ENCODE data around the gene SIRT3. TPM values are rescaled to one million over a fixed set of nuclear protein-coding genes. Genes with fewer than 3 reads are reported as not detected.
A peak's percentile ranks its signal among the peaks of the same experiment; 100 is the strongest.

SIRT3 gene
- total and polyA plus RNA-seq, 2 of the 4 experiments (the other 2 are of a cell fraction), result 5.4 to 18.6 TPM

DNA sequence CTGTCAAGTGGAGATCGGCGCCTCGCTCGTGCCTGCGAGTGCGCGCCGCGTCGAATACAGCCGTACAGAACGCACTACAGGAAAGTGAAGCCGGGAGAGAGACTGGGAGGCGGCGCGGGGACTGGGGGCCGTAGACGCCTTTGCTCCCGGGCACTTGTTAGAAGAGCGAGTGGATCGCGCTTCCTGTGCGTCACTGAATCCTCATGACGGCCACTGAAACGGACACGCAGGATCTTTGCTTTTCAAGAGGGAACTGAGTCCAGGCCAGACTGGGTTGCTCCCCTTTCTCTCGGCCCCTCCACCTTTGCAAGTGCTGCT is 28.3 kb downstream of the SIRT3 start:
- ATAC-seq (ENCODE audit: low read depth), result peak; percentile 1
- Histone ChIP-seq H4K8ac (ENCODE audit: low read depth in 2 of 2, low read length in 2 of 2) (peak overlapping the region; percentile 90 to 95), H2BK5ac (ENCODE audit: low read depth, low read length, poor library complexity, severe bottlenecking) (peak overlapping the region; percentile 97), H3K4me1 (ENCODE audit: control insufficient read depth, insufficient read depth, low read length) (peaks cover 25% of the 10 kb centered on the region), H3K4ac (ENCODE audit: low read depth, low read length) (peak overlapping the region; percentile 99), H2BK120ac (ENCODE audit: low read depth, low read length) (peak overlapping the region; percentile 41; the same call in 1 of the 2 replicates), H3K14ac (replicated peaks; ENCODE audit: low read depth, low read length) (peak overlapping the region; percentile 98), H3K23ac (ENCODE audit: low read depth, low read length) (peak overlapping the region; percentile 98), H3K4me2 (ENCODE audit: low read depth, low read length) (peak overlapping the region; percentile 99), H2AK5ac (ENCODE audit: low read depth, low read length) (peak overlapping the region; percentile 96), H2AK9ac (replicated peaks; ENCODE audit: low read depth, low read length, poor library complexity) (peak overlapping the region; percentile 99), H4K91ac (ENCODE audit: insufficient read depth, low read depth, low read length) (peak overlapping the region; percentile 89), H3K56ac (ENCODE audit: extremely low read depth, insufficient read depth, low read length) (peak overlapping the region; percentile 84), H2BK15ac (ENCODE audit: low read depth, low read length) (no peak overlapping the region), H3K4me3 (ENCODE audit: insufficient read depth, low read depth, low read length) (peak overlapping the region; percentile 70), H2BK20ac (ENCODE audit: low read depth, low read length) (no peak overlapping the region), H2AFZ (replicated peaks; ENCODE audit: low read length, poor library complexity) (peak overlapping the region; percentile 91), H3K27ac (ENCODE audit: insufficient read depth, low read length) (peak overlapping the region; percentile 88), H3K79me1 (ENCODE audit: low read depth in 1 of 2, low read length in 2 of 2) (peaks cover 46 to 87% of the 10 kb centered on the region in 2 experiments), H3K9me1 (ENCODE audit: insufficient read depth, low read length) (peaks cover 30% of the 10 kb centered on the region), H3K18ac (ENCODE audit: low read depth, low read length) (peak overlapping the region; percentile 84), H3K9ac (ENCODE audit: low read depth, low read length) (peak overlapping the region; percentile 92), H3K9me3 (ENCODE audit: control insufficient read depth, insufficient read depth, low read length) (no peaks in the 10 kb centered on the region), H3K36me3 (ENCODE audit: control insufficient read depth, insufficient read depth, low read length) (peaks cover 62% of the 10 kb centered on the region), H4K20me1 (ENCODE audit: insufficient read depth, low read length) (peaks cover 86% of the 10 kb centered on the region), H4K5ac (ENCODE audit: low read depth, low read length) (peak overlapping the region; percentile 56), H3K27me3 (ENCODE audit: control insufficient read depth, insufficient read depth, low read length) (no peaks in the 10 kb centered on the region)
- TF ChIP-seq CEBPB (IDR thresholded peaks at IDR 0.05; ENCODE audit: low read depth, low read length) (no peak), RCOR1 (IDR thresholded peaks at IDR 0.05; ENCODE audit: insufficient replicate concordance, low read length) (no peak), CHD1 (IDR thresholded peaks at IDR 0.05; ENCODE audit: low read depth, low read length) (peak; percentile 91; the same call in 1 of the 2 replicates), POLR2A (IDR thresholded peaks at IDR 0.05; ENCODE audit: low read depth, low read length) (peak; percentile 41; the same call in 1 of the 2 replicates), FOS (IDR thresholded peaks at IDR 0.05; ENCODE audit: low read depth, low read length) (no peak), BHLHE40 (IDR thresholded peaks at IDR 0.05; ENCODE audit: low read depth, low read length) (no peak), RFX5 (IDR thresholded peaks at IDR 0.05; ENCODE audit: low read depth, low read length) (no peak), RAD21 (IDR thresholded peaks at IDR 0.05; ENCODE audit: low read length) (no peak), MAFK (IDR thresholded peaks at IDR 0.05; ENCODE audit: low read depth, low read length) (no peak)
- TF ChIP-seq, protein P1, sequence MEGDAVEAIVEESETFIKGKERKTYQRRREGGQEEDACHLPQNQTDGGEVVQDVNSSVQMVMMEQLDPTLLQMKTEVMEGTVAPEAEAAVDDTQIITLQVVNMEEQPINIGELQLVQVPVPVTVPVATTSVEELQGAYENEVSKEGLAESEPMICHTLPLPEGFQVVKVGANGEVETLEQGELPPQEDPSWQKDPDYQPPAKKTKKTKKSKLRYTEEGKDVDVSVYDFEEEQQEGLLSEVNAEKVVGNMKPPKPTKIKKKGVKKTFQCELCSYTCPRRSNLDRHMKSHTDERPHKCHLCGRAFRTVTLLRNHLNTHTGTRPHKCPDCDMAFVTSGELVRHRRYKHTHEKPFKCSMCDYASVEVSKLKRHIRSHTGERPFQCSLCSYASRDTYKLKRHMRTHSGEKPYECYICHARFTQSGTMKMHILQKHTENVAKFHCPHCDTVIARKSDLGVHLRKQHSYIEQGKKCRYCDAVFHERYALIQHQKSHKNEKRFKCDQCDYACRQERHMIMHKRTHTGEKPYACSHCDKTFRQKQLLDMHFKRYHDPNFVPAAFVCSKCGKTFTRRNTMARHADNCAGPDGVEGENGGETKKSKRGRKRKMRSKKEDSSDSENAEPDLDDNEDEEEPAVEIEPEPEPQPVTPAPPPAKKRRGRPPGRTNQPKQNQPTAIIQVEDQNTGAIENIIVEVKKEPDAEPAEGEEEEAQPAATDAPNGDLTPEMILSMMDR (conservative IDR thresholded peaks at IDR 0.05; ENCODE audit: low read depth, low read length), result no peak
- dilution Hi-C loops (cut with HindIII; ENCODE audit: low sequenced_read_pairs, unreplicated experiment), result no loop called here
- WGBS, 2 experiments (ENCODE audit: extremely low coverage in 2 of 2, insufficient read length in 1 of 2), result 0% methylated on average over 9 of the region's 27 CpGs; no CpG with 5 or more reads in 1 of the 2 experiments
- ChIA-PET CTCF (no interaction called here), POLR2A (ENCODE audit: unreplicated experiment) (interaction anchor here (0.8 kb wide), 1 partner anchor 36 kb away, joined by 3 read pairs; no protein-coding TSS in a partner anchor)
- intact Hi-C loops (cut with micrococcal nuclease), result loop anchor here (2.0 to 5.0 kb wide), 4 partner anchors 99 to 309 kb away; partner anchors contain the start of gene IFITM2
- no TSS peak for BruUV-seq (replicated peaks)
- DNase-seq, result peak; percentile 68
- in situ Hi-C loops (cut with MboI; ENCODE audit: low sequenced_read_pairs), result no loop called here

Data from IMR-90 (cell line).